ENCODE measurements around the gene SERPINB4.

DNA sequence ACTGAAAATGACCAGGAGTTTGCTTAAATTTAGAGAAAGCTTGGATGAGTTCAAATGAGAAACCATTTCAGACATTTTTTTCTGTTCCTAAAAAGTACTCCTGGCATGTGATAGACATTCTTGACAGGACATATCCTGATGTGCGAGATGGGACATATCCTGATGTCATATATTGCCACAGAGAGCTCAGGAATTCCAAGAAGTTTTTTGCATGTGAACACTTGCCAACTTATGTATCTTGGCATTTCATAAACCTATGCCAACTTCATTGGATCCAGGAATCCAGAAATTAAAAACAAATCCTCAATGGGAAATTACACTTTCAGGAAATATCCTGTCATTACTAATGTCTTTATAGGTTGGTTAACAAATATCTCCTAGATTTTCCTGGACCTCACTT, 20.5 kb upstream of the SERPINB4 start:
- TF ChIP-seq, protein P1, sequence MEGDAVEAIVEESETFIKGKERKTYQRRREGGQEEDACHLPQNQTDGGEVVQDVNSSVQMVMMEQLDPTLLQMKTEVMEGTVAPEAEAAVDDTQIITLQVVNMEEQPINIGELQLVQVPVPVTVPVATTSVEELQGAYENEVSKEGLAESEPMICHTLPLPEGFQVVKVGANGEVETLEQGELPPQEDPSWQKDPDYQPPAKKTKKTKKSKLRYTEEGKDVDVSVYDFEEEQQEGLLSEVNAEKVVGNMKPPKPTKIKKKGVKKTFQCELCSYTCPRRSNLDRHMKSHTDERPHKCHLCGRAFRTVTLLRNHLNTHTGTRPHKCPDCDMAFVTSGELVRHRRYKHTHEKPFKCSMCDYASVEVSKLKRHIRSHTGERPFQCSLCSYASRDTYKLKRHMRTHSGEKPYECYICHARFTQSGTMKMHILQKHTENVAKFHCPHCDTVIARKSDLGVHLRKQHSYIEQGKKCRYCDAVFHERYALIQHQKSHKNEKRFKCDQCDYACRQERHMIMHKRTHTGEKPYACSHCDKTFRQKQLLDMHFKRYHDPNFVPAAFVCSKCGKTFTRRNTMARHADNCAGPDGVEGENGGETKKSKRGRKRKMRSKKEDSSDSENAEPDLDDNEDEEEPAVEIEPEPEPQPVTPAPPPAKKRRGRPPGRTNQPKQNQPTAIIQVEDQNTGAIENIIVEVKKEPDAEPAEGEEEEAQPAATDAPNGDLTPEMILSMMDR (conservative IDR thresholded peaks at IDR 0.05; ENCODE audit: low read depth in 2 of 2) = no peak
- no peak for TF ChIP-seq EZH2 (IDR thresholded peaks at IDR 0.05; ENCODE audit: low read depth, unreplicated experiment)

Measured in GM23338 (cell line).